ENCODE data around the gene DLG2.

The DLG2 gene

GRCh38 chr11:84261707-84262106 lies 1365.4 kb downstream of the DLG2 start:
- H3K9me3 ChIP-seq (ENCODE audit: low read length), result no peaks in the 10 kb centered on the region
- no peak overlapping the region for H3K27ac ChIP-seq (ENCODE audit: low read depth, low read length, poor library complexity, severe bottlenecking)
- H3K4me1 ChIP-seq (ENCODE audit: insufficient read depth, low read length, severe bottlenecking), result no peaks in the 10 kb centered on the region
- no peaks in the 10 kb centered on the region for H3K36me3 ChIP-seq (ENCODE audit: insufficient read depth, low read length)
- H2AFZ ChIP-seq (ENCODE audit: low read length), result no peak overlapping the region
- no peaks in the 10 kb centered on the region for H4K20me1 ChIP-seq (ENCODE audit: insufficient read depth, low read length)
- no peaks in the 10 kb centered on the region for H3K9me2 ChIP-seq (ENCODE audit: low read depth, low read length)
- H3F3A ChIP-seq (ENCODE audit: insufficient read depth, low read length), result no peaks in the 10 kb centered on the region
- no peak overlapping the region for H3K4me2 ChIP-seq (ENCODE audit: low read length)
- no peaks in the 10 kb centered on the region for H3K27me3 ChIP-seq (ENCODE audit: insufficient read depth, low read length)
- no peaks in the 10 kb centered on the region for H3K79me2 ChIP-seq (ENCODE audit: insufficient read depth, low read length)
- TF ChIP-seq EZH2 (IDR thresholded peaks at IDR 0.05; ENCODE audit: borderline replicate concordance, low read length) (no peak), CTCF (IDR thresholded peaks at IDR 0.05; ENCODE audit: low read length) (peak; percentile 41; the same call in 1 of the 2 replicates)
- no peak overlapping the region for H3K4me3 ChIP-seq (ENCODE audit: low read depth, low read length, poor library complexity, severe bottlenecking)
- no peak overlapping the region for H3K9ac ChIP-seq (ENCODE audit: low read length)

GRCh38 chr11:84260862-84261261 lies 1366.3 kb downstream of the DLG2 start:
- Histone ChIP-seq H3F3A (ENCODE audit: insufficient read depth, low read length) (no peaks in the 10 kb centered on the region), H3K9me2 (ENCODE audit: low read depth, low read length) (no peaks in the 10 kb centered on the region), H3K27ac (ENCODE audit: low read depth, low read length, poor library complexity, severe bottlenecking) (no peak overlapping the region), H3K4me1 (ENCODE audit: insufficient read depth, low read length, severe bottlenecking) (no peaks in the 10 kb centered on the region), H3K9me3 (ENCODE audit: low read length) (no peaks in the 10 kb centered on the region), H3K4me3 (ENCODE audit: low read depth, low read length, poor library complexity, severe bottlenecking) (no peak overlapping the region), H3K4me2 (ENCODE audit: low read length) (no peak overlapping the region), H2AFZ (ENCODE audit: low read length) (no peak overlapping the region), H3K27me3 (ENCODE audit: insufficient read depth, low read length) (no peaks in the 10 kb centered on the region), H4K20me1 (ENCODE audit: insufficient read depth, low read length) (no peaks in the 10 kb centered on the region), H3K79me2 (ENCODE audit: insufficient read depth, low read length) (no peaks in the 10 kb centered on the region), H3K9ac (ENCODE audit: low read length) (no peak overlapping the region), H3K36me3 (ENCODE audit: insufficient read depth, low read length) (no peaks in the 10 kb centered on the region)
- TF ChIP-seq CTCF (IDR thresholded peaks at IDR 0.05; ENCODE audit: low read length), result no peak
- no peak for TF ChIP-seq EZH2 (IDR thresholded peaks at IDR 0.05; ENCODE audit: borderline replicate concordance, low read length)

GRCh38 chr11:84256618-84257017 lies 1370.5 kb downstream of the DLG2 start:
- no peak overlapping the region for H3K27ac ChIP-seq (ENCODE audit: low read depth, low read length, poor library complexity, severe bottlenecking)
- H3K27me3 ChIP-seq (ENCODE audit: insufficient read depth, low read length), result no peaks in the 10 kb centered on the region
- H4K20me1 ChIP-seq (ENCODE audit: insufficient read depth, low read length), result no peaks in the 10 kb centered on the region
- no peak for TF ChIP-seq EZH2 (IDR thresholded peaks at IDR 0.05; ENCODE audit: borderline replicate concordance, low read length)
- no peak for TF ChIP-seq CTCF (IDR thresholded peaks at IDR 0.05; ENCODE audit: low read length)
- H3K36me3 ChIP-seq (ENCODE audit: insufficient read depth, low read length), result no peaks in the 10 kb centered on the region
- H3K79me2 ChIP-seq (ENCODE audit: insufficient read depth, low read length), result no peaks in the 10 kb centered on the region
- no peaks in the 10 kb centered on the region for H3K4me1 ChIP-seq (ENCODE audit: insufficient read depth, low read length, severe bottlenecking)
- H3K9me3 ChIP-seq (ENCODE audit: low read length), result no peaks in the 10 kb centered on the region
- H3K4me2 ChIP-seq (ENCODE audit: low read length), result no peak overlapping the region
- no peak overlapping the region for H2AFZ ChIP-seq (ENCODE audit: low read length)
- no peaks in the 10 kb centered on the region for H3K9me2 ChIP-seq (ENCODE audit: low read depth, low read length)
- no peaks in the 10 kb centered on the region for H3F3A ChIP-seq (ENCODE audit: insufficient read depth, low read length)
- no peak overlapping the region for H3K9ac ChIP-seq (ENCODE audit: low read length)
- no peak overlapping the region for H3K4me3 ChIP-seq (ENCODE audit: low read depth, low read length, poor library complexity, severe bottlenecking)

Measured in OCI-LY1 (cell line).